Hippocampal formation (tissue), 2 donors: ENCODE results near the gene XG.

Source experiments
- DNase-seq, 2 donors: peaks; one replicate each; lab custom pipeline; 2025; lab: John Stamatoyannopoulos, UW

XG gene

GRCh38 chrX:2819345-2820135 is 67.7 kb downstream of the XG start:
- DNase-seq = no peak

- DNase-seq = no peak
Measured at GRCh38 chrX:2820136-2820771, 68.4 kb downstream of the XG start.

DNA sequence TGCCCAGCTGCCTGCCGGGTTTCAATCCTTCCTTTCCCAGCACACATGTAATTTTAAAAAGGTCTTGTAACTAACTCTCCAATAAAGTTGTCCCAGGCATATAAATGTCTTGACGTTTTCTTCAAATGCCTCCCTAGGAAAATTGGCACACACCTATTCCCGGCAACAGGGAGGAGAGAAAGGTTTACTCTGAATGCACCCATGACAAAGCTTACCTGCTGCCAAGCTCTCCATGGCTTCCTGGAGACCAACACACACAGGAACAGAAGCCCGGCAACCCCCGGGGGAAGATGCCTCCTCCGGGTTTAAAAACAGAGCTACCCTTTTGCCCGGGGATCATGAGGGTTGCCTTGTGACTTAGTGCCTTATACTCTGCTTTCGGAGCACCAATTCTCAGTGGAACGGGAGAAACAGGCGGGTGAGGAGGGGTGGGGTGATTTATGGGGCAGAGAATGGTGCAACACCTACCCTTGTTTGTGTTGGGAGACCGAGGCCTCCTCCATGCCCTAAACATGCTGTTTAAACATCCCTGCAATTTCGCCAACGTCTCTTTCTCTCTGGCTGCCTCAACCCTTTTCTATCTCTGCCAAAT is 72.1 kb downstream of the XG start:
- DNase-seq = no peak

- no peak for DNase-seq
Measured at GRCh38 chrX:2824886-2825285, 73.0 kb downstream of the XG start.

- no peak for DNase-seq
Measured at GRCh38 chrX:2828344-2828958, 76.6 kb downstream of the XG start, which contains the start of gene GYG2. TSS of gene GYG2 (plus strand) at chrX:2828930. CDS start at chrX:2830189, 1,259 bp downstream.

- no peak for DNase-seq
Measured at GRCh38 chrX:2828959-2829411, 77.1 kb downstream of the XG start.

GRCh38 chrX:2829469-2830246 is 77.8 kb downstream of the XG start:
- DNase-seq = no peak

DNA sequence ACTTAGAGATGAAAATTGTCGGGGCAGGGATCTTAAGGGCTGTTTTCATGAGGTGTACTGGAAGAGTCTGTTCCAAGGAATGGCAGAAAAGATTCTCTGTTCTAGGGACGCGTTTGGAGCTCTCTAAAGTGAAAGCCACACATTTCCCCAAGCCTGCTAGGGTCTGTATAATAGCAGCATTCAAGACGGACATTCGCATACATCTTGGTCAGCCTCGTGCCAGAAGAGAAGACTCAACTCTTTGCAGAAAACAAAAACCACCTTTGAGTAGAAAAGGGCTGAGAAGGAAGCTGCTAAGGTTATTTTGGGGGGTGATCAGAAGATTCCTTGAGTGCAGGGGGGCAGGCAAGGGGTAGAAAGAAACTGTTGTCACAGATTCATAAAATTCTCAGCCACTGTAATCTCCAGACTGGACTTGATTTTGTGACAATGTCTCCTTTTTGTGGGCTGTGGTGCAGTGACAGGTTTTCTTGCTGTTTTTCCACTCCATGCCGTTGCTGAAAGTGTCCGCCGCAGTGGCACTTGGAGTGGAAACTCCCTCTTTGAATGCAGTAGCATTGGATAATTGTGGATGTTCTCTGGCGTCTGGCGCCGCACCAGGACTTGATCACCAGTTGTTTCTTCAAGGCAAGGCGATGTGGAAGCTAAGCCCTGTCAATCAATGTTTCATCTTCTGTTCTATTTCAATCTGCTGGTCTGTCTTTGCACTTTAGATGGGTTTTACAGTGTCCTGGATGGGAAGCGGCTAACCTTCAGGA is 79.8 kb downstream of the XG start:
- DNase-seq = no peak

GRCh38 chrX:2837961-2838360 is 86.1 kb downstream of the XG start:
- no peak for DNase-seq

- DNase-seq = no peak
Measured at GRCh38 chrX:2840961-2841360, 89.1 kb downstream of the XG start.

DNA sequence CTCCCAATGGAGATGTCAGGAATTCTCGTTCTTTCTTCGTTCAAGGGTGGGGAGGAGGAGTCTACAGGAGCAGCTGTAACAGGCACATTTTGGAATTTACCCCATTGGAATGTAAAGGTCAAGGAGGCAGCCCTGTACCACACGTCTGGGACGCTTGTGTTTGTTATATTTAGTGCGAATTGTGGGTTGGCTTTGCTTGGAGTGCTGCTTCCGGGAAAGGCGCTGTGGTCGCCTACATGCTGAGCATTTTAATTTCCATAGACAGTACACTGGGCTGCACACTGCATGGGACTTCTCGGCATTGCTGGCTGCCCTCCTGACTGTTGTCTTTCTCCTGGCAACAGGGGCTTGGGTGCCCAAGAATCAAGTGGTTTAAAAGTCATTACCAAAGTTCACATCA is 89.7 kb downstream of the XG start:
- no peak for DNase-seq

GRCh38 chrX:2846992-2847391 is 95.2 kb downstream of the XG start:
- no peak for DNase-seq

DNA sequence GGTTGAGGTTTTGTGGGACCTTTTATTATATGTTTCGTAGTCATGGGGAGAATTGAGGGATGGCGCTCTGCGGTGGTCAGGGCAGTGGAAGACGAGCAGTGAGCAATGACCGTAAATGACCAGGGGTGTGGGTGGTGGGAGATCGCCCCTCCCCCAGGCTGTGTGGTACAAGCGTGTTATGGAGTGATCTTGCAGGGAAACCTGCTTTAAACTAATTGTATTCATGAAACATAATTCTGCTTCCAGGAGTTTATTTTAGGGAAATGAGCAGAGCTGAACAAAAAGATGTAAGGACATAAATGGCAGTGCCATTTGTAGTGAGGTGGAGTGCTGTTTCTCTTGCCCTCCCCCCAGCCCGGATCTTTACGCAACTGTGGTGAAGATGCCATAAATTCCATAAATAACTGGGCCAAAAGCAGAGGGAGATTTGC is 97.0 kb downstream of the XG start:
- DNase-seq = no peak

DNA sequence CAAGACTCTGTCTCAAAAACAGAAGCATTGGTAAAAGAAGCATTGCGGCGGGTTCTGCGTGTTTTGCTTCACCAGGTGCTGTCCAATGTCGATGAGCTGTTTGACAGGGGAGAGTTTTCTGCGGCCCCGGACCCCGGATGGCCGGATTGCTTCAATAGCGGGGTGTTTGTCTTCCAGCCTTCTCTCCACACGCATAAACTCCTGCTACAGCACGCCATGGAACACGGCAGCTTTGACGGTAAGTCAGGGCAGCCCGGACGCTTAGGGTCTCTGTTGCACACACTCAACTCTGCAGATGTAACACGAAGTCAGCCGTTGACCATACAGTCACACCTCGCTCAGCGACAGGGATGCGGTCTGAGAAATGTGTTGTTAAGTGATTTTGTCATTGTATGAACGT is 103.1 kb downstream of the XG start:
- no peak for DNase-seq

- DNase-seq = no peak
Measured at GRCh38 chrX:2855761-2856160, 103.9 kb downstream of the XG start.

DNA sequence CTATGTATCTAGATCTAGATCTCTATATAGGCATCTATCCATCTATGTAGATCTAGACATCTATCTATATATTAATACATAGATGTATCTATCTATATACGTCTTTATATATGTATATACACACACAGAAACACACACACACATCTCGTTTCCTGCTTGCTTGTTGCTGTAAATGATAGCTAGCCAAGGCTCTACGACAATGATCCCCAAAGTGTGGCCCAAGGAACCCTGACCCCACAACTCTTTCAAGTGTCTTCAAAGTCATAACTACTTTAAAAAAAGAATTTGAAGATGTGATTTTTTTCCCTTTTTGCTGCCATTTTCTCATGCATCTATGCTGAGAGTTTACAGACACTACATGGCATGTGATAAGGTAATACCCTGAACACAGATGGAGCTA is 105.7 kb downstream of the XG start:
- no peak for DNase-seq

GRCh38 chrX:2859197-2859797 is 107.5 kb downstream of the XG start:
- no peak for DNase-seq

- no peak for DNase-seq
Measured at GRCh38 chrX:2862404-2862803, 110.6 kb downstream of the XG start.

DNA sequence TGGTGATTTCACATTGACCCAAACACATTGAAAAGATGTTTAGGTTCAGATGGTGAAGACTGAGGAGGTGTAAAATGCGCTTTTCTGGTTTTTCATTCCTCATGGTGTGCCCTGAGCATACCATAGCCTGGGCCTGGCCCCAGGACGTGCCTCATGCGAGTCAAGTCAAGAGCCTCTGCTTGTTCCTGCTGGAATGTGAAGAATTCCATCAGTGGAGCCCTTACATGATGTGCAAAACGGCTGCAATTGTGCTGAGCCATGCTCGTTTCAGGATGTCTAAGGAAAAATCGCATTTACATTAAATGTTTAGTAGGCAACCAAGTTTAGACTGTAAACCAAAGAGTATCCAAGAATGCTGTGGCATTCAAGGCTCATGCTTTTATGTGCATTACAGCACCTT is 111.8 kb downstream of the XG start:
- DNase-seq = no peak
